HepG2 (cell line): ENCODE measurements around the gene DNAJA3. TPM values are rescaled to one million over a fixed set of nuclear protein-coding genes. Genes with fewer than 3 reads are reported as not detected.

Experiments used
- ARHGAP35 ChIP-seq: sonication (generic); formaldehyde crosslinking; IDR thresholded peaks from 2 replicates; pipeline ENCODE4 v1.9.0; 2022; ENCODE audit warnings: mild to moderate bottlenecking, inconsistent platforms, moderate library complexity, missing genetic modification reagents, borderline replicate concordance
- HBP1 ChIP-seq: IDR thresholded peaks from 2 replicates; pipeline ENCODE4 v1.6.1; 2016; ENCODE audit warnings: low read depth, control low read depth
- JUN ChIP-seq: sonication (generic); formaldehyde crosslinking; IDR thresholded peaks from 2 replicates; pipeline ENCODE4 v1.4.0; 2020; ENCODE audit warnings: mild to moderate bottlenecking, missing genetic modification reagents
- KDM4B ChIP-seq: sonication (generic); formaldehyde crosslinking; IDR thresholded peaks from 2 replicates; pipeline ENCODE4 v1.4.0; 2020; ENCODE audit warnings: missing genetic modification reagents
- MEF2D ChIP-seq: sonication (generic); formaldehyde crosslinking; IDR thresholded peaks from 2 replicates; pipeline ENCODE4 v1.5.1; 2020; ENCODE audit warnings: mild to moderate bottlenecking, missing genetic modification reagents
- MXI1 ChIP-seq: IDR thresholded peaks from 3 replicates; pipeline ENCODE4 v1.6.1; 2012; ENCODE audit warnings: low read depth, low read length, inconsistent platforms, borderline replicate concordance
- NR1H2 ChIP-seq: sonication (generic); formaldehyde crosslinking; IDR thresholded peaks from 2 replicates; pipeline ENCODE4 v1.8.1; 2022; ENCODE audit warnings: low read depth, missing genetic modification reagents, borderline replicate concordance
- POLR2AphosphoS2 ChIP-seq: IDR thresholded peaks from 2 replicates; pipeline ENCODE4 v1.6.1; 2011; ENCODE audit warnings: low read depth, low read length, improper control_type of control experiment
- ZNF101 ChIP-seq: sonication (generic); formaldehyde crosslinking; IDR thresholded peaks from 2 replicates; pipeline ENCODE4 v1.4.0; 2020; ENCODE audit warnings: mild to moderate bottlenecking, low read depth, missing genetic modification reagents, borderline replicate concordance
- ZNF143 ChIP-seq: sonication (generic); formaldehyde crosslinking; IDR thresholded peaks from 2 replicates; pipeline ENCODE4 v1.4.0; 2020; ENCODE audit warnings: missing genetic modification reagents
- ZNF296 ChIP-seq: sonication (generic); formaldehyde crosslinking; conservative IDR thresholded peaks from 2 replicates; pipeline ENCODE4 v1.5.0; 2020; ENCODE audit warnings: mild to moderate bottlenecking, missing genetic modification reagents
- ZNF451 ChIP-seq: sonication (generic); formaldehyde crosslinking; IDR thresholded peaks from 2 replicates; pipeline ENCODE4 v1.5.0; 2020; ENCODE audit warnings: mild to moderate bottlenecking, missing genetic modification reagents
- ZNF512 ChIP-seq: sonication (generic); formaldehyde crosslinking; IDR thresholded peaks from 2 replicates; pipeline ENCODE4 v1.4.0; 2020; ENCODE audit warnings: mild to moderate bottlenecking, missing genetic modification reagents
- ZNF589 ChIP-seq: sonication (generic); formaldehyde crosslinking; conservative IDR thresholded peaks from 2 replicates; pipeline ENCODE4 v1.8.0; 2022; ENCODE audit warnings: mild to moderate bottlenecking, moderate library complexity, missing genetic modification reagents
- polyA plus RNA-seq, 8 experiments: library from polyadenylated mRNA; depleted of rRNA in 3 of 8; stranded (reverse) in 7 of 8; unstranded in 1 of 8; fragments of >200 nt; fragmentation: Illumina TruSeq in 4 of 8; extraction: Trizol in 4 of 8; gene quantifications; 2 replicates each; pipeline versions ENCODE4 v1.2.1 to v1.2.3, GENCODE V29; 2011 to 2016; ENCODE audit warnings: low read depth in 4 of 8, missing spikeins in 1 of 8, mixed read lengths in 1 of 8; ENCODE audit not compliant: insufficient read depth in 1 of 8
- total RNA-seq, 5 experiments: library from RNA; depleted of rRNA; stranded (reverse); fragments of >200 nt; fragmentation: Illumina TruSeq; extraction: Trizol; gene quantifications; 2 replicates each; pipeline ENCODE4 v1.2.3, GENCODE V29; 2016; ENCODE audit warnings: low read depth in 1 of 5
- TF ChIP-seq, protein P1 (sequence below): sonication (generic); formaldehyde crosslinking; IDR thresholded peaks from 2 replicates; pipeline ENCODE4 v1.5.1; 2020; ENCODE audit warnings: missing genetic modification reagents, mild to moderate bottlenecking, borderline replicate concordance
- TF ChIP-seq, protein P2 (sequence below): IDR thresholded peaks from 2 replicates; pipeline ENCODE4 v1.6.1; 2016; ENCODE audit warnings: low read depth, borderline replicate concordance
- TF ChIP-seq, protein P3 (sequence below): sonication (generic); formaldehyde crosslinking; IDR thresholded peaks from 2 replicates; pipeline ENCODE4 v1.8.0; 2022; ENCODE audit warnings: missing genetic modification reagents, mild to moderate bottlenecking, borderline replicate concordance

The DNAJA3 gene
- total and polyA plus RNA-seq, 2 of the 13 experiments (the other 11 are each of a cell fraction or from before 2014, with no cell fraction given) = 77.0 to 83.3 TPM

GRCh38 chr16:4426021-4426684 is 485 bp downstream of the DNAJA3 start (continued):
- TF ChIP-seq ZNF512 (no peak), JUN (CRISPR knock-in tag) (peak; percentile 42), ARHGAP35 (CRISPR knock-in tag) (no peak; the same call in 1 of the 2 replicates), ZNF589 (CRISPR knock-in tag) (no peak), NR1H2 (CRISPR knock-in tag) (no peak), KDM4B (CRISPR knock-in tag) (peak; percentile 59; the same call in 1 of the 2 replicates), POLR2AphosphoS2 (no peak), MEF2D (CRISPR knock-in tag) (peak; percentile 44; the same call in 1 of the 2 replicates), ZNF451 (CRISPR knock-in tag) (no peak), HBP1 (CRISPR knock-in tag) (peak; percentile 89; the same call in 1 of the 2 replicates), MXI1 (peak; percentile 73; the same call in 1 of the 3 replicates), ZNF143 (CRISPR knock-in tag) (no peak), ZNF296 (CRISPR knock-in tag) (no peak), ZNF101 (no peak)
- TF ChIP-seq, protein P1, sequence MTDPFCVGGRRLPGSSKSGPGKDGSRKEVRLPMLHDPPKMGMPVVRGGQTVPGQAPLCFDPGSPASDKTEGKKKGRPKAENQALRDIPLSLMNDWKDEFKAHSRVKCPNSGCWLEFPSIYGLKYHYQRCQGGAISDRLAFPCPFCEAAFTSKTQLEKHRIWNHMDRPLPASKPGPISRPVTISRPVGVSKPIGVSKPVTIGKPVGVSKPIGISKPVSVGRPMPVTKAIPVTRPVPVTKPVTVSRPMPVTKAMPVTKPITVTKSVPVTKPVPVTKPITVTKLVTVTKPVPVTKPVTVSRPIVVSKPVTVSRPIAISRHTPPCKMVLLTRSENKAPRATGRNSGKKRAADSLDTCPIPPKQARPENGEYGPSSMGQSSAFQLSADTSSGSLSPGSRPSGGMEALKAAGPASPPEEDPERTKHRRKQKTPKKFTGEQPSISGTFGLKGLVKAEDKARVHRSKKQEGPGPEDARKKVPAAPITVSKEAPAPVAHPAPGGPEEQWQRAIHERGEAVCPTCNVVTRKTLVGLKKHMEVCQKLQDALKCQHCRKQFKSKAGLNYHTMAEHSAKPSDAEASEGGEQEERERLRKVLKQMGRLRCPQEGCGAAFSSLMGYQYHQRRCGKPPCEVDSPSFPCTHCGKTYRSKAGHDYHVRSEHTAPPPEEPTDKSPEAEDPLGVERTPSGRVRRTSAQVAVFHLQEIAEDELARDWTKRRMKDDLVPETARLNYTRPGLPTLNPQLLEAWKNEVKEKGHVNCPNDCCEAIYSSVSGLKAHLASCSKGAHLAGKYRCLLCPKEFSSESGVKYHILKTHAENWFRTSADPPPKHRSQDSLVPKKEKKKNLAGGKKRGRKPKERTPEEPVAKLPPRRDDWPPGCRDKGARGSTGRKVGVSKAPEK (CRISPR knock-in tag) = no peak
- TF ChIP-seq, protein P2, sequence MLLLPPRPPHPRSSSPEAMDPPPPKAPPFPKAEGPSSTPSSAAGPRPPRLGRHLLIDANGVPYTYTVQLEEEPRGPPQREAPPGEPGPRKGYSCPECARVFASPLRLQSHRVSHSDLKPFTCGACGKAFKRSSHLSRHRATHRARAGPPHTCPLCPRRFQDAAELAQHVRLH (CRISPR knock-in tag) = peak; percentile 95
- TF ChIP-seq, protein P3, sequence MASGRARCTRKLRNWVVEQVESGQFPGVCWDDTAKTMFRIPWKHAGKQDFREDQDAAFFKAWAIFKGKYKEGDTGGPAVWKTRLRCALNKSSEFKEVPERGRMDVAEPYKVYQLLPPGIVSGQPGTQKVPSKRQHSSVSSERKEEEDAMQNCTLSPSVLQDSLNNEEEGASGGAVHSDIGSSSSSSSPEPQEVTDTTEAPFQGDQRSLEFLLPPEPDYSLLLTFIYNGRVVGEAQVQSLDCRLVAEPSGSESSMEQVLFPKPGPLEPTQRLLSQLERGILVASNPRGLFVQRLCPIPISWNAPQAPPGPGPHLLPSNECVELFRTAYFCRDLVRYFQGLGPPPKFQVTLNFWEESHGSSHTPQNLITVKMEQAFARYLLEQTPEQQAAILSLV = no peak
